Esophagus squamous epithelium (tissue), 4 donors: Measurements from ENCODE around the gene PDGFD.

ENCODE experiments used
- POLR2A ChIP-seq, 4 donors: fragments of 450-650 bp; IDR thresholded peaks; one replicate each; pipeline ENCODE4 v1.6.1; 2017; ENCODE audit warnings: antibody characterized with exemption in 4 of 4, mild to moderate bottlenecking in 4 of 4, moderate library complexity in 3 of 4
- TF ChIP-seq, protein P1 (sequence below), 6 experiments: fragments of 450-650 bp in 4 of 6; fragments of 200-600 bp in 2 of 6; sonication (generic) in 2 of 6; IDR thresholded peaks; one replicate each; pipeline ENCODE4 v1.5.1; 2016 to 2019; ENCODE audit warnings: antibody characterized with exemption in 6 of 6, mild to moderate bottlenecking in 4 of 6, moderate library complexity in 4 of 6

DNA sequence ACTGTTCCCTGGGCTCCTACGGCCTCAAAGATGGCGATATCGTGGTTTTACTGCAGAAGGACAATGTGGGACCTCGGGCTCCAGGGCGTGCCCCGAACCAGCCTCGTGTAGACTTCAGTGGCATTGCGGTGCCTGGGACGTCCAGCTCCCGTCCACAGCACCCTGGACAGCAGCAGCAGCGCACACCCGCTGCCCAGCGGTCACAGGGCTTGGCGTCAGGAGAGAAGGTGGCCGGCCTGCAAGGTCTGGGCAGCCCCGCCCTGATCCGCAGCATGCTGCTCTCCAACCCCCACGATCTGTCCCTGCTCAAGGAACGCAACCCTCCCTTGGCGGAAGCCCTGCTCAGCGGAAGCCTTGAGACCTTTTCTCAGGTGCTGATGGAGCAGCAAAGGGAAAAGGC lies 127.0 kb downstream of the PDGFD start:
- TF ChIP-seq POLR2A (IDR thresholded peaks at IDR 0.05): no peak
- TF ChIP-seq, protein P1, sequence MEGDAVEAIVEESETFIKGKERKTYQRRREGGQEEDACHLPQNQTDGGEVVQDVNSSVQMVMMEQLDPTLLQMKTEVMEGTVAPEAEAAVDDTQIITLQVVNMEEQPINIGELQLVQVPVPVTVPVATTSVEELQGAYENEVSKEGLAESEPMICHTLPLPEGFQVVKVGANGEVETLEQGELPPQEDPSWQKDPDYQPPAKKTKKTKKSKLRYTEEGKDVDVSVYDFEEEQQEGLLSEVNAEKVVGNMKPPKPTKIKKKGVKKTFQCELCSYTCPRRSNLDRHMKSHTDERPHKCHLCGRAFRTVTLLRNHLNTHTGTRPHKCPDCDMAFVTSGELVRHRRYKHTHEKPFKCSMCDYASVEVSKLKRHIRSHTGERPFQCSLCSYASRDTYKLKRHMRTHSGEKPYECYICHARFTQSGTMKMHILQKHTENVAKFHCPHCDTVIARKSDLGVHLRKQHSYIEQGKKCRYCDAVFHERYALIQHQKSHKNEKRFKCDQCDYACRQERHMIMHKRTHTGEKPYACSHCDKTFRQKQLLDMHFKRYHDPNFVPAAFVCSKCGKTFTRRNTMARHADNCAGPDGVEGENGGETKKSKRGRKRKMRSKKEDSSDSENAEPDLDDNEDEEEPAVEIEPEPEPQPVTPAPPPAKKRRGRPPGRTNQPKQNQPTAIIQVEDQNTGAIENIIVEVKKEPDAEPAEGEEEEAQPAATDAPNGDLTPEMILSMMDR (IDR thresholded peaks at IDR 0.05): no peak
